Measurements from ENCODE around the gene SLC22A15. TPM values are rescaled to one million over a fixed set of nuclear protein-coding genes. Genes with fewer than 3 reads are reported as not detected.

The SLC22A15 gene
- total and polyA plus RNA-seq, 5 experiments from 2014 or later = 0.27 to 0.39 TPM; not detected in 3

DNA sequence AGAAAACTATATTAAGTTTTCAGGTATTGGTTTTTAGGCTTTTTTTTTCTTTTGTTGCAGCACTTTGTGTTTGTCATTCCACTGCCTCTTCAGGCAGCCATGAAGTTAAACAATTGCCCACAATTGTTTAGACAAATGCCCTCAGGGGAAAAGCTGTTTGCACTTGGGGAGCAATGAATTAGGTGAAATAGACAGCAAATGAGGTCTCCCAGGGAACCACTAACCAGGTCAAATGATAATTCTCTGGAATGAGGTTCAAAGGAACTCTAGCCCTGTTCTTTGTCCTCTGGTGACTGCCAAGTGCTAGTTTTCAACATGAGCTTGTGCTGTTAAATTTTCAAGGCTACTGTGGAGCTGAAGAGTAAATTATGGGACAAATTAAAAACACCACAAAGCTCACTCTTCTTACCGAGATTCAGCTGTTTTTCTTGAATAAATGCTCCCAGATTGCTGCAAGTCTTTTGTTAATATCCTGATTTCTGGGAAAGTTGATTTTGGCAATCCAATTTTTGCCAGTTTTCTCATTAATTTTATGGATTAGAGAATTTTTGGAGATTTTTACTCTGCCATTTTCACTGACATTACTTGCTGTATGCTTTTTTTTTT, 119.8 kb downstream of the SLC22A15 start:
- Mint-ChIP-seq H3K36me3 (peaks cover 0 to 16% (median 16%) of the 10 kb centered on the region in 3 donors), H3K9me3 (peaks cover 6 to 59% (median 23%) of the 10 kb centered on the region in 9 donors), H3K4me1 (no peaks in the 10 kb centered on the region), H3K4me3 (no peak overlapping the region), H3K27me3 (peaks cover 0 to 14% (median 5%) of the 10 kb centered on the region in 5 donors), H3K27ac (no peak overlapping the region)
- POLR2A ChIA-PET = interaction anchor here (0.7 kb wide), 1 partner anchor 721 kb away, joined by 7 read pairs; no protein-coding TSS in a partner anchor
- no peak for ATAC-seq
- DNase-seq = no peak

DNA sequence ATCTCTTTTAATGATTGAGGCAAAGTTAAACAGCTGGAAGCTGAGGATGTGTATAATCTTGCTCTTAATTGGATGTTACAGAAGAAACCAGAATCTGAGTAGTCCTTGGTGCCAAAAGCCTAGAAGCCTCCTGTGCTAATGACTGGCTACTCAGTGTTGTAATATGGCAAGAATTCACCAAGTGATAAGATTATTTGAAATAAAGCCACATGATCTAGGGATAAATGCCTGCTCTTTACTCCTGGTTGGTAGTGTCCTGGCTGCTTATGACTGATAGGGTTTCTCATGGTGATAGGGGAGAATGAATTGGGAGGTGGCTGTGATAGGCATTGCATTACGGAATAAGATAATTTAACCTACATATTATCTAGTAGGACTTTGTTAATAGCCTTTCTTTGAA, 121.3 kb downstream of the SLC22A15 start:
- ATAC-seq (no peak), DNase-seq (no peak)
- no peak overlapping the region for H3K4me3 Mint-ChIP-seq
- peaks cover 0 to 16% (median 4%) of the 10 kb centered on the region in 5 donors for H3K27me3 Mint-ChIP-seq
- H3K27ac Mint-ChIP-seq = no peak overlapping the region
- POLR2A ChIA-PET = no interaction called here
- peaks cover 6 to 44% (median 22%) of the 10 kb centered on the region in 9 donors for H3K9me3 Mint-ChIP-seq
- no peaks in the 10 kb centered on the region for H3K4me1 Mint-ChIP-seq
- H3K36me3 Mint-ChIP-seq = peaks cover 0 to 16% (median 13%) of the 10 kb centered on the region in 3 donors

DNA sequence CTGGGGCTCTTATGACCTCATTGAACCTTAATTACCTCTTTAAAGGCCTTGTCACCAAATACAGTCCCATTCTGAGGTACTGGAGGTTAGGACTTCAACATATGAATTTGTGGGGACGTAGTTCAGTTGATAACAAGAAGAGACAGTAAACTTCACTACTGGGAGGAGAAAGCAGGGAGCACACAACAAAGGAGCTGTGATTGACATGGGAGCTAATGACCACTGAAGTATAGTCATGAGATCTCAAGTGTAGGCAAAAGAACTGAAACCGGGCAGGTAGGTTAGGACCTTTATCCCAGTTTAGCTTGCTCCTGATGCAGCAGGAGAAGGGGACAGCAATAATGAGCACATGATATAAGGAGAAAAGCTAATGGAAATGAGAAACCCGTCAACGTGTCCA, 123.1 kb downstream of the SLC22A15 start:
- ATAC-seq = no peak
- H3K9me3 Mint-ChIP-seq = peaks cover 4 to 27% (median 13%) of the 10 kb centered on the region in 9 donors
- no peak for DNase-seq
- H3K27ac Mint-ChIP-seq = no peak overlapping the region
- peaks cover 0 to 15% (median 5%) of the 10 kb centered on the region in 5 donors for H3K27me3 Mint-ChIP-seq
- POLR2A ChIA-PET = no interaction called here
- H3K4me3 Mint-ChIP-seq = no peak overlapping the region
- H3K36me3 Mint-ChIP-seq = peaks cover 0 to 10% (median 9%) of the 10 kb centered on the region in 3 donors
- no peaks in the 10 kb centered on the region for H3K4me1 Mint-ChIP-seq

DNA sequence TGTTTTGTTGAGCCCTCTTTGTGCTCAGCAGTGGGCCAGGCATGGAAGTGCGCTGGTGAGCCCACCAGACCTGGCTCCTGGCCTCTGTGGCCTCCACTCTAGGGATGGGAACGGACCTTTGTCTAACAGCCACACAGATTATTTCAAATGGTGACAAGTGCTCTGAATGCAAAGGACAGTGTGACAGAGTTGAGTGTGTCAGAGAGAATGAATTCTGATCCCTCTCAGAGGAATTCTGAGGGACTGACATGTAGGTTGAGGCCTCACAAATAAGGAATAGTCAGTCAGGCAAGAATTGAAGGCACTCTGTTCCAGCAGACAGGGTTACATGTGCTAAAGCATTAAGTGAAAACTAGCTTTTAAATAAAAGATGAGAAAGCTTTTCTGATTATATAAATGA, 123.6 kb downstream of the SLC22A15 start:
- no peak for DNase-seq
- H3K4me1 Mint-ChIP-seq = no peaks in the 10 kb centered on the region
- H3K27me3 Mint-ChIP-seq = peaks cover 0 to 14% (median 3%) of the 10 kb centered on the region in 5 donors
- H3K27ac Mint-ChIP-seq = peak overlapping the region in 1 of 10 donors; percentile 16
- H3K4me3 Mint-ChIP-seq = no peak overlapping the region
- POLR2A ChIA-PET = interaction anchor here (0.6 kb wide), 1 partner anchor 966 kb away, joined by 3 read pairs; no protein-coding TSS in a partner anchor
- no peak for ATAC-seq
- H3K36me3 Mint-ChIP-seq = peaks cover 0 to 9% (median 7%) of the 10 kb centered on the region in 3 donors
- H3K9me3 Mint-ChIP-seq = peaks cover 3 to 23% (median 12%) of the 10 kb centered on the region in 9 donors

DNA sequence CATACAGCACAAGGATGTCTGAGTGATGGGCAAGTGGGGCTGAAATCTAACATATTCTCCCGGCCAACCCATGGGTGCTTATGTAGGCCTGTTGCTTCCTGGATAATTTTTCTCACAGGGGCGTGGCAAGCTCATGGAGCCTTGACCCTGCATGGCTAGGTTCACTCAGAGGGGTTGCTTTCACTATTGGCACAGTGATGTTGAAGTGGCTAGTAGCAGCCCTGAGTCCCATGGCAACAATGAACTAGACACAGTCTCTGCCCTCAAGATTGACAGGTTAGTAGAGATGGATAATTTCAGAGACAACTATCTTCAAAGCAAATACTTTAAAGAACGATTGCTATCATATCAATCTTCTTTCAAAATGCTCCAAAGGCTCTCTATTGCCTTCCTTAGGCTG, 128.4 kb downstream of the SLC22A15 start:
- H3K4me3 Mint-ChIP-seq = no peak overlapping the region
- H3K4me1 Mint-ChIP-seq = no peaks in the 10 kb centered on the region
- ATAC-seq = no peak
- POLR2A ChIA-PET = no interaction called here
- H3K27me3 Mint-ChIP-seq = peaks cover 0 to 13% (median 4%) of the 10 kb centered on the region in 5 donors
- no peak for DNase-seq
- H3K9me3 Mint-ChIP-seq = no peaks in the 10 kb centered on the region
- peak overlapping the region in 1 of 10 donors; percentile 30 for H3K27ac Mint-ChIP-seq
- no peaks in the 10 kb centered on the region for H3K36me3 Mint-ChIP-seq

DNA sequence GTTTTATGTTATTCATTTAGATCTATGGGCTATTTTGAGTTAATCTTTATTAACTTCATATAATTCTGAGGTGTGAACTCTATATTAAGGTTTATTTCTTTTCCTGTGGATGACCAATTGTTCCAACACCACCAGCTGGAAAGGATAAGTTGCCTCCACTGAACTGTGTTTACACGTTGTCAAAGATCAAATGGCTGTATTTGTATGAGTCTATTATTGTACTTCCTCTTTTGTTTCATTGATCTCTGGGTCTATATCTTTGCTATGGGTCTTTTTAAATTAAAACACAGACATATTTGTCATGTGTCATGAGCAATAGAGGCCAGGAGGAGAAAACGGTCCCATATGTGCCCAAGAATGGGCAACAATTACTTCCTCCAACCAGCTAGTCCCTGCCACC, 129.7 kb downstream of the SLC22A15 start:
- DNase-seq = no peak
- POLR2A ChIA-PET = no interaction called here
- no peak overlapping the region for H3K27ac Mint-ChIP-seq

DNA sequence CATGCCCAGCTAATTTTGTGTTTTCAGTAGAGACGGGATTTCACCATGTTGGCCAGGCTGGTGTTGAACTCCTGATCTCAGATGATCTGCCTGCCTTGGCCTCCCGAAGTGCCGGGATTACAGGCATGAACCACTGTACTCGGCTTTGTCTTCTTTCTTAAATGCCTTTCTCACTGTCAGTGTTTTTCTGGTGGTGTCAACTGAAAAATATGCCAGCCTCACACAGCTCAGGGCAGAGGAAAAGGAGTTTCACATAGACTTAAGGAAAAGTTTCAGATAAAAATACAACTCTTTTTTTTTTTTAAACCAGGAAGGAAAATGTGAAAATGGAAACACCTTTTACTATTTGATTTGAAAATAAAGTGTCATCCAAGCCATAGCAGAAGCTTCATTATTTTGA, 130.3 kb downstream of the SLC22A15 start:
- no peak for ATAC-seq
- no peak for DNase-seq
- Mint-ChIP-seq H3K9me3 (no peaks in the 10 kb centered on the region), H3K27me3 (peaks cover 0 to 15% (median 4%) of the 10 kb centered on the region in 5 donors), H3K27ac (no peak overlapping the region), H3K4me1 (no peaks in the 10 kb centered on the region), H3K36me3 (no peaks in the 10 kb centered on the region), H3K4me3 (no peak overlapping the region)
- POLR2A ChIA-PET = no interaction called here

More for the DNA sequence above, 129.7 kb downstream of the SLC22A15 start:
- ATAC-seq = no peak
- H3K36me3 Mint-ChIP-seq = no peaks in the 10 kb centered on the region
- H3K4me1 Mint-ChIP-seq = no peaks in the 10 kb centered on the region
- no peak overlapping the region for H3K4me3 Mint-ChIP-seq
- peaks cover 0 to 15% (median 4%) of the 10 kb centered on the region in 5 donors for H3K27me3 Mint-ChIP-seq
- H3K9me3 Mint-ChIP-seq = no peaks in the 10 kb centered on the region

DNA sequence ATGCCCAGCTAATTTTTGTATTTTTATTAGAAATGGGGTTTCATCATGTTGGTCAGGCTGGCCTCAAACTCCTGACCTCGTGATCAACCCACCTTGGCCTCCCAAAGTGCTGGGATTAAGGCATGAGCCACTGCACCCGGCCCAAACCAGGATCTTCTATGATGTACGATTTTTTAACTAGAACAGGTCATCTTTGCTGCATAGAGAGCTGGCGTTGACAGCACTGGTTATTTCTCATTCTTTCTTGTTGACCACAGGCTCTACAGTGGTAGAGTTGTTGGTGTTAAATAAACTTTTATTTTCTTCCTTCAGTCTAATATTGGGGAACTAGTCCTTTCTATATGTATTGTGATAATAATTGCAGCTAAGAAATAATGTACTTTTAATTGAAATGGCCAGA, 131.1 kb downstream of the SLC22A15 start:
- H3K9me3 Mint-ChIP-seq = no peaks in the 10 kb centered on the region
- DNase-seq = no peak

DNA sequence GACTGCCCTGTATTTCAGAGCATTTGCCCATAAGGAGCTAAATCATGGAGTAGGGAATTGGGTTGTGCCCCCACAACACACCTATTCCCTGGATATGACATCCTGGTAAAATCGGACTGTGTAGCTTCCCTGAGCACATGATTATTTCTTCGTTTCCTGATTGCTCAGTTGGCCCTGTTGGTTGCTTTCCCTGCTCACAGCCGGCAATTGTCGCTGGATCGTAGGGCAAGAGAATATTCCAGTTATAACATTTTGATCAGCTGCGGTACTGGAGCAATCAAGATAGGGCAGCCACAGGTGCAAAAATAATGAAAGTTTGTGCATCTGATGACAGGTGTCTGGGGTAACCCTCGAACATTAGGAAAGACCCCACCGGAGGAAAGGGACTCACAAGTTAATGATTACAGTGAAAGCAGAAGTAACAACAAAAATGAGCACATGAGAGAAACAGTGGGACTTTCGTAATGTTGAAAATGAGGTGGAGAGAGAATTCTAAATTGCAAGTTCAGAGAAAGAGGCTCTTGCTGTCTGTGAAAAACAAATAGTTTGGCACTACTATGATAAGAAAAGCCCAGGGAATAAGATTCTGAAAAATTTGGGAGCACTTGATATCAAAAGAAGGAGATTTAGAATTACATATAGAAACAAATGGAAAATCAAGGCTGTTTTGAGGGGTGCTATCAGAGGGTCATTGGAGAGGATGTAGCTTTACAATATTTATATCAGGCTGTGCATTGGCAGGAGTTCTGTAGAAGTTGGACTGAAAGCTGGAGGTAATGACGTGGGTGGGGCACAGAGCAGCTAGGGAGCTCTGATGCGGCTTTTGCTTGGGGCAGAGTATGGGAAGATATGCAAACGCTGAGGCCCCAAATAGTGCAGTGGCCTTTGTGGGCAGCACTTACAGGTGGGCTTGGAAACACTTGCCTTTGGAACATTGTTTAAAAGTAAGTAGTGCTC, 134.5 kb downstream of the SLC22A15 start, which contains the start of gene MAB21L3:
MAB21L3 (plus strand) TSS at position 833 of the 957 bp plus-strand sequence. CDS start 1,217 bp downstream, outside the sequence.
- DNase-seq (no peak), ATAC-seq (no peak)
- Mint-ChIP-seq H3K36me3 (no peaks in the 10 kb centered on the region), H3K4me3 (no peak within 1 kb of the TSS), H3K27ac (peak within 1 kb of the TSS in 1 of 10 donors; percentile 45), H3K9me3 (no peaks in the 10 kb centered on the region), H3K4me1 (no peaks in the 10 kb centered on the region), H3K27me3 (peaks cover 3 to 11% (median 10%) of the 10 kb centered on the region in 5 donors)
- POLR2A ChIA-PET = no interaction called here

More for the DNA sequence above, 131.1 kb downstream of the SLC22A15 start:
- no peaks in the 10 kb centered on the region for H3K4me1 Mint-ChIP-seq
- no peaks in the 10 kb centered on the region for H3K36me3 Mint-ChIP-seq
- H3K27ac Mint-ChIP-seq = no peak overlapping the region
- H3K4me3 Mint-ChIP-seq = no peak overlapping the region
- POLR2A ChIA-PET = no interaction called here
- no peak for ATAC-seq
- peaks cover 0 to 18% (median 4%) of the 10 kb centered on the region in 5 donors for H3K27me3 Mint-ChIP-seq

DNA sequence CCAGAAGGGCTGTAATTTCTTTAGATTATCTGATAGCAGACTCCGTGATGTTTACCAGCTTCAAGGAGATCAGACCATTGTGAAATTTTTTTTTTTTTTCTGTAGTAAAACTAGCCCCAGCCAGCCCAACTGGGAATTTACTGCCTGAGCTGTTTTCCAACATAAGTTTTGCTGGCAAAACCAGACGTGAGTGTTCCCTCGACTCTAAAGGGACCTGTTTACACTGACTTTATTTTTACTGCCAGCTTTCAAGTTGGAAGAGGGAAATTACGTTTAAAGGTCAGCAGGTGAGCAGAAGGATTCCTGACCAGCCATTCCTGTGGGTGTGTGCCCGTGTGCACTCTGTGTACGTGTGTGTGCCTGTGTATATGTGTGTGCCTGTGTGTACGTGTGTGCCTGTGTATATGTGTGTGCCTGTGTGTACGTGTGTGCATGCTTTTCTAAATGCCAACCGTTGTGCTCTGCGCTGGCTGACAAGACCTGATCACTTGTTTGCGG, 135.3 kb downstream of the SLC22A15 start:
- no peak for ATAC-seq
- no peaks in the 10 kb centered on the region for H3K4me1 Mint-ChIP-seq
- no peak overlapping the region for H3K27ac Mint-ChIP-seq
- no peaks in the 10 kb centered on the region for H3K36me3 Mint-ChIP-seq
- peaks cover 3 to 11% (median 10%) of the 10 kb centered on the region in 5 donors for H3K27me3 Mint-ChIP-seq
- no peak overlapping the region for H3K4me3 Mint-ChIP-seq
- DNase-seq = no peak
- POLR2A ChIA-PET = no interaction called here
- H3K9me3 Mint-ChIP-seq = no peaks in the 10 kb centered on the region

DNA sequence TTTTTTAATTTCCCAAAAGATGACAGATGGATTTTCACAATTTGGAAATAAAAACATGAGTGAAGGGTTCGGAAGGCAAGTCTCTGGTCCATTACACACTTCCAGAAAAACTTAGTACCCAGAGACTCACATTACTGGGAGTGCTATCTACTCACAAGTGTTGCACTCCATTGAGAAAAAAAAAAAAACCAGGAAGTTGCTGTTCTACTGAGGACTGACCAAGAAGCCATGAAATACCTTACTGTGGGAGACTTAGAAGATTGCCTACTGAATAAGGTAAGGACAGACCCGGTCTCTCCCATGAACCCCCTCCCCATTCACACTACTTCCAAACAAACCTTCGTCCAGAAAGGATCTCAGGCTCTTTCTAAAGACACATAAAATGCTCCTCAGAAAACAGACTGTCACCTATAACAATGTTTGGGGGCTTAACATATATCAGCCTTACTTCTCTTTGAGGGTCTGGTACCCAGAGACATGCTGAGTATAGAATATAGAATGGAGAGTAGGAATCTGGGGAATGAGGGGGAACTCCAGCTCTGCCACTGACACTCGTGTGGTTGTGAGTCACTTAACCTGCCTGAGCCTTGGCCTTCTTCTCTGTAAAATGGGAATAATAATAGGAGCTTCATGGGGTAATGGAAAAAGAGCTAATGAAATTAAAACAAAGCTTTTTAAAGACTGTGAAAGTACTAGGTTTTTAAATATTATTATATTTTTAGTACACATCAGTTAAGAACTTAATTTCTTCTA, 136.3 kb downstream of the SLC22A15 start:
- no peaks in the 10 kb centered on the region for H3K36me3 Mint-ChIP-seq
- H3K4me1 Mint-ChIP-seq = no peaks in the 10 kb centered on the region
- no peaks in the 10 kb centered on the region for H3K9me3 Mint-ChIP-seq
- DNase-seq (no peak), ATAC-seq (no peak)
- no peak overlapping the region for H3K27ac Mint-ChIP-seq
- peaks cover 2 to 10% (median 7%) of the 10 kb centered on the region in 5 donors for H3K27me3 Mint-ChIP-seq
- H3K4me3 Mint-ChIP-seq = no peak overlapping the region
- POLR2A ChIA-PET = no interaction called here

DNA sequence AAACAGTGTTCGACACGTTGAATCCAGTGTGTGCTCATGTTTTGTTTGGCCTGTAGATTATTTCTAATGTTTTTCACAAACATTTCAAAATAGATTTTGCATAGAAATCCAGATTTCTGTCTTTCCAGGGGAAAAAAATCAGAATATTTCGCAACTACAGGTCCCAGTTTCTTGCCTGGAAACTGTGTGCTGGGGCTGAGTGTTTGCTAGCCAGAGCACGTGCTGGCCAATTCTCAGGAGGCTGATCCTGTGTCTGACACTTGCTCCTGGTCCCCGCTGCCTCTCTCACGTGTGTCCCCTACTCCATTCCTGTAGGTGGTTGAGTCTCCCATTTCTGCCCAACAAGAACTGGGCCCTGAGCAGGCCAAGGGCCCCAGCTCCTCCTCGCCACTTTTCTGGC, 137.3 kb downstream of the SLC22A15 start:
- ATAC-seq (no peak), DNase-seq (no peak)
- Mint-ChIP-seq H3K4me3 (no peak overlapping the region), H3K9me3 (no peaks in the 10 kb centered on the region), H3K27ac (no peak overlapping the region), H3K27me3 (peaks cover 1 to 16% (median 7%) of the 10 kb centered on the region in 5 donors), H3K36me3 (no peaks in the 10 kb centered on the region), H3K4me1 (no peaks in the 10 kb centered on the region)
- POLR2A ChIA-PET = no interaction called here
